Activated B cell treated with CpG ODN at 0.5 μM for 24 hours (primary cell): ENCODE measurements around the gene NNMT. TPM values are rescaled to one million over a fixed set of nuclear protein-coding genes. Genes with fewer than 3 reads are reported as not detected.

ENCODE experiments used
- ATAC-seq: fragments of 200-7000 bp; cut with Tn5 transposase; one replicate; pipeline ENCODE4 v1.10.0; 2021; ENCODE audit warnings: low read depth, mild to moderate bottlenecking, moderate library complexity
- CTCF ChIA-PET: fragments of 350-600 bp; sonication (Branson Sonifier 250); formaldehyde crosslinking; loops from one replicate; lab custom pipeline; 2021; ENCODE audit warnings: antibody characterized with exemption; lab: Charles Lee
- POLR2A ChIA-PET: fragments of 350-600 bp; sonication (Branson Sonifier 250); formaldehyde crosslinking; loops from one replicate; lab custom pipeline; 2021; ENCODE audit warnings: antibody characterized with exemption; lab: Charles Lee
- DNase-seq: peaks from one replicate; pipeline ENCODE4 v3.0.0; 2022
- H3K27ac Mint-ChIP-seq: one replicate; pipeline ENCODE4 v1.8.0; 2020; ENCODE audit warnings: mixed read lengths
- H3K27me3 Mint-ChIP-seq: one replicate; pipeline ENCODE4 v1.8.0; 2021; ENCODE audit warnings: mixed read lengths
- H3K36me3 Mint-ChIP-seq: one replicate; pipeline ENCODE4 v1.8.0; 2021; ENCODE audit warnings: low read depth, mixed read lengths
- H3K4me1 Mint-ChIP-seq: one replicate; pipeline ENCODE4 v1.8.0; 2021; ENCODE audit warnings: mixed read lengths
- H3K4me3 Mint-ChIP-seq: one replicate; pipeline ENCODE4 v1.8.0; 2020; ENCODE audit warnings: mild to moderate bottlenecking, mixed read lengths
- H3K9me3 Mint-ChIP-seq: one replicate; pipeline ENCODE4 v1.8.0; 2020; ENCODE audit warnings: mixed read lengths
- intact Hi-C: fragments of 100-400 bp; cut with micrococcal nuclease; formaldehyde crosslinking; loops from one replicate; pipeline ENCODE4 v1.15.1; 2024
- total RNA-seq: library from RNA; stranded (reverse); gene quantifications from 2 replicates; pipeline ENCODE4 v1.2.3, GENCODE V29; 2022
- TF ChIP-seq, protein P1 (sequence below): fragments of 200-600 bp; IDR thresholded peaks from one replicate; pipeline ENCODE4 v1.8.0; 2022; ENCODE audit warnings: antibody characterized with exemption, mild to moderate bottlenecking

Gene NNMT
- total RNA-seq, 1 donor from 2014 or later, result not detected

- Mint-ChIP-seq H3K9me3 (no peaks in the 10 kb centered on the region), H3K27me3 (peaks cover 2% of the 10 kb centered on the region), H3K4me3 (no peak overlapping the region), H3K36me3 (peaks cover 4% of the 10 kb centered on the region), H3K27ac (no peak overlapping the region), H3K4me1 (peaks cover 7% of the 10 kb centered on the region)
- DNase-seq, result no peak
- intact Hi-C loops, result no loop called here
- ChIA-PET CTCF (interaction anchor here (0.9 to 1.6 kb wide), 3 partner anchors 9 to 258 kb away, joined by 3 to 10 read pairs (median 4); no protein-coding TSS in a partner anchor), POLR2A (no interaction called here)
- ATAC-seq, result no peak
- TF ChIP-seq, protein P1, sequence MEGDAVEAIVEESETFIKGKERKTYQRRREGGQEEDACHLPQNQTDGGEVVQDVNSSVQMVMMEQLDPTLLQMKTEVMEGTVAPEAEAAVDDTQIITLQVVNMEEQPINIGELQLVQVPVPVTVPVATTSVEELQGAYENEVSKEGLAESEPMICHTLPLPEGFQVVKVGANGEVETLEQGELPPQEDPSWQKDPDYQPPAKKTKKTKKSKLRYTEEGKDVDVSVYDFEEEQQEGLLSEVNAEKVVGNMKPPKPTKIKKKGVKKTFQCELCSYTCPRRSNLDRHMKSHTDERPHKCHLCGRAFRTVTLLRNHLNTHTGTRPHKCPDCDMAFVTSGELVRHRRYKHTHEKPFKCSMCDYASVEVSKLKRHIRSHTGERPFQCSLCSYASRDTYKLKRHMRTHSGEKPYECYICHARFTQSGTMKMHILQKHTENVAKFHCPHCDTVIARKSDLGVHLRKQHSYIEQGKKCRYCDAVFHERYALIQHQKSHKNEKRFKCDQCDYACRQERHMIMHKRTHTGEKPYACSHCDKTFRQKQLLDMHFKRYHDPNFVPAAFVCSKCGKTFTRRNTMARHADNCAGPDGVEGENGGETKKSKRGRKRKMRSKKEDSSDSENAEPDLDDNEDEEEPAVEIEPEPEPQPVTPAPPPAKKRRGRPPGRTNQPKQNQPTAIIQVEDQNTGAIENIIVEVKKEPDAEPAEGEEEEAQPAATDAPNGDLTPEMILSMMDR, result no peak
Measured at GRCh38 chr11:114251815-114252337, 44.3 kb upstream of the NNMT start.

GRCh38 chr11:114252767-114253166 lies 43.4 kb upstream of the NNMT start:
- H3K4me1 Mint-ChIP-seq, result peaks cover 7% of the 10 kb centered on the region
- no peaks in the 10 kb centered on the region for H3K9me3 Mint-ChIP-seq
- H3K4me3 Mint-ChIP-seq, result no peak overlapping the region
- POLR2A ChIA-PET, result no interaction called here
- DNase-seq (no peak), ATAC-seq (no peak)
- peaks cover 4% of the 10 kb centered on the region for H3K36me3 Mint-ChIP-seq
- CTCF ChIA-PET, result no interaction called here
- H3K27me3 Mint-ChIP-seq, result peaks cover 2% of the 10 kb centered on the region
- TF ChIP-seq, protein P1, result no peak
- H3K27ac Mint-ChIP-seq, result no peak overlapping the region
- intact Hi-C loops, result no loop called here

GRCh38 chr11:114253771-114254170 lies 42.4 kb upstream of the NNMT start:
- ATAC-seq (no peak), DNase-seq (no peak)
- Mint-ChIP-seq H3K36me3 (peaks cover 4% of the 10 kb centered on the region), H3K4me3 (no peak overlapping the region), H3K27me3 (peaks cover 2% of the 10 kb centered on the region), H3K4me1 (peaks cover 14% of the 10 kb centered on the region), H3K9me3 (no peaks in the 10 kb centered on the region), H3K27ac (no peak overlapping the region)
- intact Hi-C loops, result no loop called here
- POLR2A ChIA-PET, result no interaction called here
- CTCF ChIA-PET, result no interaction called here
- TF ChIP-seq, protein P1, result no peak

- CTCF ChIA-PET, result no interaction called here
- TF ChIP-seq, protein P1, result no peak
- Mint-ChIP-seq H3K4me3 (no peak overlapping the region), H3K27me3 (peaks cover 2% of the 10 kb centered on the region), H3K4me1 (peaks cover 23% of the 10 kb centered on the region), H3K36me3 (peaks cover 4% of the 10 kb centered on the region), H3K9me3 (no peaks in the 10 kb centered on the region), H3K27ac (no peak overlapping the region)
- POLR2A ChIA-PET, result interaction anchor here (0.7 kb wide), 1 partner anchor 67 kb away, joined by 3 read pairs; no protein-coding TSS in a partner anchor
- DNase-seq (no peak), ATAC-seq (no peak)
- intact Hi-C loops, result no loop called here
Measured at GRCh38 chr11:114254571-114255146, 41.5 kb upstream of the NNMT start.

DNA sequence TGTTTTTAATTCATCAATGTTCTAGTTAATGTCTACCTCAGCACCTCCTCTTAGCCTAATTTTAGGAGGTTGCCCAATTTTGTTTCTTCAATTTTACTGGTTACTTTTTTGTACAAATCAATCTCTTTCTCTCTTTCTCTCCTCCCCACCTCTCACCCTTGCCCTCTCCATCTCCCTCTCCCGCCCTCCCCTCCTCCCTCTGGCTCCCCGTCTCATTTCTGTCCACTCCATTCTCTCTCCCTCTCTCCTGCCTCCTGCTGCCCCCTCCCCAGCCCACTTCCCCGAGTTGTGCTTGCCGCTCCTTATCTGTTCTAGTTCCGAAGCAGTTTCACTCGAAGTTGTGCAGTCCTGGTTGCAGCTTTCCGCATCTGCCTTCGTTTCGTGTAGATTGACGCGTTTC lies 40.9 kb upstream of the NNMT start:
- Mint-ChIP-seq H3K9me3 (no peaks in the 10 kb centered on the region), H3K27ac (no peak overlapping the region), H3K36me3 (peaks cover 4% of the 10 kb centered on the region), H3K27me3 (peaks cover 2% of the 10 kb centered on the region), H3K4me3 (no peak overlapping the region), H3K4me1 (peaks cover 29% of the 10 kb centered on the region)
- CTCF ChIA-PET, result no interaction called here
- no peak for DNase-seq
- POLR2A ChIA-PET, result no interaction called here
- TF ChIP-seq, protein P1, result no peak
- ATAC-seq, result no peak
- intact Hi-C loops, result no loop called here
